SK-N-SH treated with all-trans-retinoic acid at 6 μM for 48 hours (cell line): Measurements from ENCODE around the gene CASKIN1.

Experiments used
- BACH2 ChIP-seq: fragments of 250-450 bp; sonication (Bioruptor Pico); IDR thresholded peaks from 2 replicates; pipeline ENCODE4 v1.9.0; 2021; ENCODE audit warnings: mild to moderate bottlenecking, borderline replicate concordance
- ISL1 ChIP-seq: fragments of 250-450 bp; sonication (Bioruptor Pico); IDR thresholded peaks from 2 replicates; pipeline ENCODE4 v2.1.2; 2022; ENCODE audit warnings: mild to moderate bottlenecking, moderate library complexity
- ZFP30 ChIP-seq: fragments of 450-650 bp; formaldehyde crosslinking; IDR thresholded peaks from 2 replicates; pipeline ENCODE4 v1.5.0; 2022; ENCODE audit warnings: mild to moderate bottlenecking, moderate library complexity
- TF ChIP-seq, protein P1 (sequence below): fragments of 250-450 bp; sonication (Bioruptor Pico); IDR thresholded peaks from 2 replicates; pipeline ENCODE4 v1.5.1; 2020; ENCODE audit warnings: low read depth, mild to moderate bottlenecking, moderate library complexity

DNA sequence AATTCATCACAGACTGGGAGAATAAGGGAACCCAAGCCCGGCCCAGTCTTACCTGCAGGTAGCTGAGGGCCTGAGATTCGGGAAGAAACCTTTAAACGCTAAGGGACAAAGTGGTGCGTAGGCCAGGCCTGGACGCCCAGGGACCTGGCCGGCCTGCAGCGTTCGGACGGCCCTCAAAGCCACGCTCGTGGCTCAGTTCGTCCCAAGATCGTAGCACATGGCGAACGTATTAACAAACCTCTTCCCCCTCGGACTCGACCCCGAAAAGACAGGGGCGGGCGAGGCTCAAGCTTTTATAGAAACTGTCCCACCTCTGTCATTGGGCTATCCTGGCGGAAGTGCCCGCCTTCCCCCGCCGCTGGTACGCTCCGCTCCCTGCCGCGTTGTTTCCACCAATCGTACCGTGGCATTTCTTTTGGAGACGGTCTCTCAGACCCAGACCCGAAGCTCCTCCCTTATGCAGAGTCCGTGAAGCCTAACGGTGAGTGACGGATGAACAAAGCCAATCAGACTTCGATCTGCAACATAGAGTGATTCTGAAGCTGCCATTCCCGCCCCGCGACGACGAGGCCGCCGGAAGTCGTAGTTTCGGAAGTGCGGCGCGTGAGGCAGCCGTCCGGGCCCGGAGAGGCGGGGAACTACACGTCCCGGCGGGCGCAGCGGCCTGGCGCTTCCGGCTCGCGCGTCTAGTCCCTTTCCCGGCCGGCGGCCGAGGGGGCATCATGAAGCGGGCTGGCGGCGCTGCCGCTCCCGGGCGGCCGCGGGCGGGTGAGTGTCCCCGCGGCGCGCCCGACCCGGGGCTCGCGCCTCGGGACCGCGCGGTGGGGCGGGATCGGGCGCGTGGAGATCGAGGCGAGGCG, 41.1 kb downstream of the CASKIN1 start, which contains the start of gene TRAF7:
- TF ChIP-seq BACH2 (CRISPR knock-in tag) (no peak), ISL1 (CRISPR knock-in tag) (no peak), ZFP30 (CRISPR knock-in tag) (no peak)
- TF ChIP-seq, protein P1, sequence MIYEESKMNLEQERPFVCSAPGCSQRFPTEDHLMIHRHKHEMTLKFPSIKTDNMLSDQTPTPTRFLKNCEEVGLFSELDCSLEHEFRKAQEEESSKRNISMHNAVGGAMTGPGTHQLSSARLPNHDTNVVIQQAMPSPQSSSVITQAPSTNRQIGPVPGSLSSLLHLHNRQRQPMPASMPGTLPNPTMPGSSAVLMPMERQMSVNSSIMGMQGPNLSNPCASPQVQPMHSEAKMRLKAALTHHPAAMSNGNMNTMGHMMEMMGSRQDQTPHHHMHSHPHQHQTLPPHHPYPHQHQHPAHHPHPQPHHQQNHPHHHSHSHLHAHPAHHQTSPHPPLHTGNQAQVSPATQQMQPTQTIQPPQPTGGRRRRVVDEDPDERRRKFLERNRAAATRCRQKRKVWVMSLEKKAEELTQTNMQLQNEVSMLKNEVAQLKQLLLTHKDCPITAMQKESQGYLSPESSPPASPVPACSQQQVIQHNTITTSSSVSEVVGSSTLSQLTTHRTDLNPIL (CRISPR knock-in tag) = no peak; the same call in none of the 2 replicates
